GM19023 (cell line): Measurements from ENCODE around the gene NUP98.

ENCODE experiments used
- ATAC-seq: cut with Tn5 transposase; IDR thresholded peaks from one replicate; pipeline ENCODE4 v1.9.1; 2021; ENCODE audit warnings: mild to moderate bottlenecking, moderate library complexity; ENCODE audit not compliant: unreplicated experiment

Gene NUP98

GRCh38 chr11:3797329-3798090 is at the start of gene NUP98:
Gene NUP98, minus strand, starts transcription at chr11:3797554. Its CDS starts 15,437 bp downstream, at chr11:3782117.
- ATAC-seq: peak; percentile 93

- ATAC-seq: no peak
Observed at GRCh38 chr11:3845670-3846069, 48.3 kb upstream of the NUP98 start.

DNA sequence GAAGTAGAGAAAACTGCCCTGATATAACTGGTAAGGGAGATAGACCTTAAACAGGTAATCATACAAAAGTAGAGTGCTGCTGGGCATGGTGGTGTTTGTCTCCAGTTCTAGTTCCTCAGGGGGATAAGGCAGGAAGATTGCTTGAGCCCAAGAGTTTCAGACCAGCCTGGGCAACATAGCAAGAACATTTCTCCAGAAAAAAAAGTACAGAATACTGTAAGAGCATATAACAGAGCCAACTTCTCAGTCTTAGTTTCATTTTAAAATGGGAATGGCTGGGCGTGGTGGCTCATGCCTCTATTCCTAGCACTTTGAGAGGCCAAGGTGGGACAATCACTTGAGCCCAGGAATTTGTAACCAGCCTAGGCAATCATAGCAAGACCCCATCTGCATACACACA is 47.9 kb upstream of the NUP98 start:
- ATAC-seq: no peak

GRCh38 chr11:3843326-3843725 is 46.0 kb upstream of the NUP98 start:
- ATAC-seq: no peak

GRCh38 chr11:3841426-3842350 is 44.3 kb upstream of the NUP98 start:
- peak; percentile 53 for ATAC-seq

DNA sequence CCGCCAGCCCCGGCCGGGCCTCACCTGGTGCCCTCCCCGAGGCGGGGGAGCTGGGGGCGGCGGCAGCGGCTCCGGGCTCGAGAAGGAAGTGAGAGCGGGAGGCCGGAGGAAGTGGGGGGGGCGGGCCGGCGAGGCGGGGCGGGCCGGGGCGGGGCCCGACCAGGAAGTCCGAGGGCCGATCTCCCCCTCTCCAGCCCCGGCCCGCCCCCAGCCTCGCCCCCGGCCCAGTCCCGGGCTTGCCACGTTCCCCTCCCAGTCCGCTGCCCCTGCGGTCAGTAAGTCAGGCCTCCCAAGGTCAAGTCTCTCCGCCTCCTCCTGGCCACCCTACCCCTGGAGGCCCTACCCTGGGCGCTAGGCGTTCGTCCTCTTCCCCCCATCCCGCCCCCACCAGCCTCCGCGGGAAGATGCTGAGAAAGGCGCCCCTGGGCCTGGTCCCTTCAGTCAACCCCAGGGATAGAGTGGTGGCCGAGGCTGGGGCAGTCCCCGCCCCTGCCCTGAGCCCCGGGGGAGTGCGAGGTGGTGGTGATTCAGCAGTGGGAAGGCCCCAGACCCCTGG is 43.6 kb upstream of the NUP98 start, which contains the start of gene RHOG:
RHOG (minus strand) TSS at position 90 of the 556 bp plus-strand sequence. CDS start 12,821 bp downstream, outside the sequence.
- peak; percentile 59 for ATAC-seq

GRCh38 chr11:3840004-3840869 is 42.9 kb upstream of the NUP98 start:
- ATAC-seq: no peak

DNA sequence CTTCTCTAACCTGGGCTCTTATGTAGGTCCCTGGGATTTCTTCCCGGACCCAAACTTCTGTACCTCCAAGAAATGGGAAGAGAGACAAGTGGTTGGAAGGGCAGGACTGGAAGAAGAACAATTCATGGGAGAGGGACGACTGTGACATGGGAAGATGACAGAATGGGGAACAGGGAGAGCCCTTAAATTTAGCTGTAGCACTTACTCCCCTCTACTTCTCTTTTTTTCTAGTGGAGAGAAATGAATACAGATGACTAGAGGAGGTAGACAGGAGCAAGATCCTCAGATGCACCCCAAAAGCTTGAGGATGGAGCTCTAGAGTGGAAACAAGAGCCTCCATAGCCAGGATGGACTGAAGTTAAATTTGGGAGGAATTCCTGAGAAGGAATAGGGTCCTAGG is 41.1 kb upstream of the NUP98 start:
- ATAC-seq: no peak

DNA sequence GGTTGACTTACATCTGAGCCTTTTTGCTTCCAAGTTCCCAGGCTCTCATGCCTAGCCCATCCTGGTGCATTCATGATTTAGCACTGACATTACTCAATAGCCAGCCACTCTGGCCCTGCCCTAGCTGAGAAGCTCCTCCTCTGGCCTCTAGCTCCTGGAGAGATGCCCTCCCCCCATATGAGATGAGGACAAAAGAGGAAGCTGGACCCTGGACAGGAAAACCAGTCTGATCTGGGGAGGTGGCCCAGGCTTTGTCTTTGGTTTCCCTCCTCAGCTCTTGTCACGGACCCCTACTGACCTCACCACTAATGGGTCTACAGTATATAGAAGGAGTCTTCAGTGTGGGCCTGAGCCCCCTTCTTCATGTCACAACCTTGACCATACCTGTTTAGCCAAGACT is 40.4 kb upstream of the NUP98 start:
- no peak for ATAC-seq

DNA sequence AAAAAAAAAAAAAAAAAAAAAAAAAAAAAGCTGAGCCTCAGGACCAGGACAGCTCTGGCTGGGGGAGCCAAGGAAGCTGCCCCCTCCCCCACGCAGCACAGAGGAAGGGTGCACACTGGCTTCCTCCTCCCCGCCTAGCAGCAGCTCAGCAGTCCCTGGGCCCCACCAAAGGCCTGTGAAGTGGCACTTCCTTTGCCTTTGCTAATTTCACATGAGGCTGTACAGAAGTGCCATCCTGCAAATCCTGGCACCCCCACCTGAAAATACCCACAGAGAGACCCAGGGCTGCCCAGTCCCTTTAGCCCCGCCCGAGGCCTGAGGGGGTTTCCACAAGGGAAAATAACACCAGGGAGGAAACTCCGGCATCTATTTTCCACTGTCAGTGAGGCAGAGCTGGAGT is 39.5 kb upstream of the NUP98 start:
- ATAC-seq: no peak

DNA sequence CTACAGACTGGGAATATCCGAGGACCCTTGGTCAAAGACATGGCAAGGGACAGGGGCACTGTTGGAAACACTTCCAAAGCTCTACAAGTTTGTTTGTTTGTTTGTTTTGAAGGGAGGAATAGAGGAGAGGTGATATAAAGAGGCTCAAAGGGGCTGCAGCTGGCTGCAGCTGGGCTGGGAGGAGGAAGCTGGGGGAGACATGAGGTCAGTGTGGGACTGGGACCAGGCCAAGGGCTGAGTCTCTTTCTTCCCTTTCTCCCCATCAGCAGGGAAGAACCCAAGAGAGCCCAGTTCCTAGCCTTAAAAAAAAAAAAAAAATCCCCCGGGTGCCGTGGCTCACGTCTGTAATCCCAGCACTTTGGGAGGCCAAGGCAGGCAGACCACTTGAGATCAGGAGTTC is 38.4 kb upstream of the NUP98 start:
- no peak for ATAC-seq

DNA sequence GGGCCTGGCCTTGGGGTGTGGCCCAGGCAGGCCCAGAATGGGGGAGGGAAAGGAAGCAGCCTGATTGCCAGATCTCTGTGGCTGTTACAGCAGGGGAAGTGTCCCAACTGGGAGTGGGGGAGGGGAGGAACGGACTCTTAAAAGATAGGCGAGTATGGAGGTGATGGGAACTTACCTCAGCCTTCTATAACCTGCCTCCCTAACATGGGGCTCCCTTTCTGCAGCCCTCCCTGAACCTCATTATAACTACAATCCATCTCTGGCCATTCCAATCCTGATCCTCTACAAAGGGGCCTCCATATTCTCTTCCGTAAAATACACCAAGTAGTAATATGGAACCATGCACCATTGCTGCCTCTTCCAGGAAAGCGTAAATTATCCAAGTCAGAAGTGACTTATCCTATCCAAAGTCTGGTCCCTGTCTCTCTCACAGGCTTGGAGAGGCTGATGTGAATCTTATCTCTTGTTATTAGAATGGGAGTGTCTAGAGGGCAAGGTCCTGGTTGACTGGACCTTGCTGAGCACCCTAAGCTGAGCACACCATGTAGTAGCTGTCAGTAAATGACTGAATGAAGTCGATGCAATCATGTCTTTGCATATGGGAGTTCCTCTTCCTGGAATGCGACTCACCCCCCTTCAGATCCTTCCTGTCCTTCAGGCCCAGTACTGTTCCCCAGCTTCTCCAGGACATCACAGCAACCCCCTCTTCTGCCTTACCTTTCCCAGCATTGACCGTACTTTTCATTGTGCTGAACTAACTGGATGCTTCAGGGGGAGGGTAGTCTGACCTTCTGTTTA is 37.5 kb upstream of the NUP98 start:
- no peak for ATAC-seq

- ATAC-seq: no peak
Observed at GRCh38 chr11:3834349-3834663, 37.0 kb upstream of the NUP98 start.

DNA sequence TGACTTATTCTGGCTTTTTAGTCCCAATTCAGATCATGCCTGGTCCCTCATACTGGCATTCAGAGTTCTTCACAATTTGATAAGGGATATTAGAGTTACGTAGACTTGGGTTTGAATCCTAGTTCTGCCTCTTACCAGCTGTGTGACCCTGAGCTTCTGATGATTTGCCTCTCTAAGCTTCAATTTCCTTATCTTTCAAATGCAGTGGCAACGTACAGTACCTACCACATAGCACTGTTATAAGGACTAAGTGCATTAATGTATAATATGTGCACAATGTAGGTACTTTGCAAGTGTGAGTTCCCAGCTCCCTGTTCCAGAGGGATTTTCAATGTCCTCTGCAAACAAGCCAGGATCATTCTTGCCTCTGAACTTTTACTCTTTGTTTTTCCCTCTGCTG is 36.1 kb upstream of the NUP98 start:
- ATAC-seq: no peak

DNA sequence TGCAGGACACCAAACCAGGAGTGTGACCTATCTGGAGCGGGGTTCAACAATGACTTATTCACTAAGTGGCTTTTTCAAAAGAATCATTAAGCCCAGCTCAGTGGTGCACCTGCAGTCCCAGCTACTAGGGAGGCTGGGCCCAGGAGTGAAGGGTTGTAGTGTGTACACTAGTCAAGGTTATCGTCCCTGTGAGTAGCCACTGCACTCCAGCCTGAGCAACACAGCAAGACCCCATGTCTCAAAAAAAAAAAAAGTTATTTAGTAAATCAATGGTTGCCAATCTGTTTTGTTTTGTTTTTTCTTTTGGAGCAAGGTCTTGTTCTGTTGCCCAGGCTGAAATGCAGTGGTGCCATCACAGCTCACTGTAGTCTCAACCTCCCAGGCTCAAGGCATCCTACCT is 35.5 kb upstream of the NUP98 start:
- no peak for ATAC-seq

- no peak for ATAC-seq
Observed at GRCh38 chr11:3831378-3832239, 34.3 kb upstream of the NUP98 start.

DNA sequence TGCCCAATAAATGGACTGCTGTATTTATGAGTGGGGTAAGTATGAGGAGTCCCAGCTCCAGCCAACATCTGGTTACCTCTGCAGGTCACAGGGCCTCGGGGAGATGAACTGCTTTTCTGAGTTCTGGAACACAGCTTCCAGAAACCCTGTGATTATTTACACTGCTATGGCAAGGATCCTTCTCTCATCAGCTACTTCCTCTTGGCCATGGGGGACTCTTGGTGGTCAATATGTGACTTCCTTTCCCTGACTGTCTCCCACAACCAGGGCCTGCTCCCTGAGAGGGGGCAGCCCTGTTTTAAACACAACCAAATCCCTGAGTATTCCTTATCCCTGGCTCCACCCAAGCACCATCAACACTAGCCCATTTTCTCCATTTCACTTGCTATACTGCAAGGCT is 33.4 kb upstream of the NUP98 start:
- no peak for ATAC-seq

DNA sequence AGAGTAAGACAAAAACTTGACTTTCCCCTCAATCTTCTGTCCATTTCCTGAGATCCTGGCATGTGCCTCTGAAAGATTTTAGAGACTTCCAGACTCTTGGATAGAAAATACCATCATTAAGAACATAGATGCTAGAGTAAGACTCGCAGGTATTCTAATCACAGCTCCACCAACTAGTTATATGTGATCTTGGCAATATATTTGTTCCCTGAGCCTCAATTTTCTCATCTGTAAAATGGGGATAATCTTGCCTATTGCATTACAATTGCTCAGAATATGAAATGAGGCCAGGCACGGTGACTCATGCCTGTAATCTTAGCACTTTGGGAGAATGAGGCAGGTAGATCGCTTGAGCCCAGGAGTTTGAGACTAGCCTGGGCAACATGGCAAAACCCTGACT is 32.7 kb upstream of the NUP98 start:
- no peak for ATAC-seq
